NCI-H1417 (cell line): ENCODE results near the gene UTP11.

Experiments
- DNase-seq, 3 experiments: peaks; one replicate each; lab custom pipeline; 2025; lab: John Stamatoyannopoulos, UW

Gene UTP11

DNA sequence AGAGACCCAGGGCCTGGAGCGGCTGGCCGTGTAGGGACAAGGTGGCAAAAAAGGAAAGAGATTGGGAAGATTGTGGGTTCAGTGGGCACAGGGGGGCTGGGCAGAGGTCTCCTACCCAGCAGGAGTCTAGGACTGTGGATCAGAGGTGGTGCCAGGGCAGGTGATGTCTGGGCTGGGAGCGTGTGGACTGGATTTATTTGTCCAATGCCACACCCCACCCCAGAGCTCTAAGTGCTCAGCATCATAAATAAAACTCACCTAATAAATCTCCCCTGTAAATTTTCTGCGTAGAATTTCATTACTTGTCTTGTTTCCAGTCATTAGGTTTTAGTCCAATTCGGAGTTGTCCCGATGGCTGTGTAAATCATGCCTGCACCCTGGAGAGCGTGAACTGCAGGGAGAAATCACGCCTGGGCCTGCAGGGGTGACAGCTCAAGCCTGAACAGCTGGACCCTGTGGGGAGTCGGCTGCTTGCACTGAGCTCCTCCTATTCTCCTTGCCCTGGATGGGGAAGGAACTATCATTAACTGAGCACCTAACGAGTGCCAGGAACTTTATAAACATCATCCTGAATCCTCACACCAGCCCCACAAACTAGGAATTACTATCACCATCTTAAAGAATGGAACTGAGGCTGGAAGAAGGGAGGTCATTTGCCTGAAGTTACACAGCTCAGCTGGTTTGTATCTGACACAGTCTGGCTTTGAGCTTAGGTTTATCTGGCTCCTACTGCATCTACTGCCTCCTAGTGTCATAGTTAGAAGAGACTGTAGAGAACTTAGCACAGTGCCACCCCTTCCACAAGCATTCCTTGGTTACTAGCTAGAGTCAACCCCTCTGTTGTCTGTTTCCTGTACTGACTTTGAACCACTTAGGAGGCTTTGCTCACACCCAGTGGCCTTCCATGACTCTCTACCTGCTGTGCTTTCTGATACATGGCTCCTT is 59.0 kb downstream of the UTP11 start:
- peak in 2 of 3 experiments; percentile 67 to 85 for DNase-seq

- no peak for DNase-seq
These were observed 60.3 kb downstream of the UTP11 start for GRCh38 chr1:38072858-38073257.

- peak in 1 of 3 experiments; percentile 38 for DNase-seq
These were observed 61.2 kb downstream of the UTP11 start for GRCh38 chr1:38073534-38074301.

- DNase-seq = no peak
These were observed 61.8 kb downstream of the UTP11 start for GRCh38 chr1:38074302-38074677.
